Fibroblast of lung (primary cell): ENCODE data around the gene RIF1. TPM values are rescaled to one million over a fixed set of nuclear protein-coding genes. Genes with fewer than 3 reads are reported as not detected.

Experiments
- DNase-seq, 2 donors: peaks; one replicate each; pipeline versions ENCODE4 v3.0.0 to v3.0.0-alpha.2; 2010; ENCODE audit warnings: low read depth in 2 of 2
- H2AFZ ChIP-seq: 2 replicates; pipeline ENCODE4 v1.5.1; 2012; ENCODE audit warnings: low read length, control low read depth, inconsistent platforms
- H3K27ac ChIP-seq: 2 replicates; pipeline ENCODE4 v1.5.1; 2011; ENCODE audit warnings: low read length, control low read depth; ENCODE audit not compliant: insufficient read depth
- H3K27me3 ChIP-seq: 2 replicates; pipeline ENCODE4 v1.5.1; 2011; ENCODE audit warnings: mild to moderate bottlenecking, low read length; ENCODE audit not compliant: control insufficient read depth, insufficient read depth
- H3K36me3 ChIP-seq: 2 replicates; pipeline ENCODE4 v1.5.1; 2011; ENCODE audit warnings: low read length; ENCODE audit not compliant: control insufficient read depth, insufficient read depth
- H3K4me1 ChIP-seq: 2 replicates; pipeline ENCODE4 v1.5.1; 2011; ENCODE audit warnings: low read length; ENCODE audit not compliant: control insufficient read depth, insufficient read depth; ENCODE audit errors: extremely low read depth
- H3K4me2 ChIP-seq: 2 replicates; pipeline ENCODE4 v1.5.1; 2011; ENCODE audit warnings: low read length, control low read depth; ENCODE audit not compliant: insufficient read depth; ENCODE audit errors: extremely low read depth
- H3K4me3 ChIP-seq, 4 experiments: fragments of 200-600 bp in 1 of 4; sonication (generic) in 1 of 4; replicated peaks in 1 of 4; 2 replicates each; pipeline ENCODE4 v1.5.1; 2011 to 2016; ENCODE audit warnings: low read length in 4 of 4, low read depth in 3 of 4, mild to moderate bottlenecking in 3 of 4, control low read depth in 2 of 4, inconsistent platforms in 1 of 4, mixed read lengths in 1 of 4; ENCODE audit not compliant: insufficient read depth in 1 of 4; ENCODE audit errors: control extremely low read depth in 1 of 4
- H3K79me2 ChIP-seq: 2 replicates; pipeline ENCODE4 v1.5.1; 2012; ENCODE audit warnings: mild to moderate bottlenecking, low read length, inconsistent platforms; ENCODE audit not compliant: control insufficient read depth, insufficient read depth
- H3K9ac ChIP-seq: 2 replicates; pipeline ENCODE4 v1.5.1; 2011; ENCODE audit warnings: mild to moderate bottlenecking, low read length, control low read depth; ENCODE audit not compliant: insufficient read depth
- H3K9me3 ChIP-seq: 2 replicates; pipeline ENCODE4 v1.5.1; 2012; ENCODE audit warnings: low read depth, low read length; ENCODE audit not compliant: control insufficient read depth, insufficient read depth
- H4K20me1 ChIP-seq: 2 replicates; pipeline ENCODE4 v1.5.1; 2011; ENCODE audit warnings: low read length; ENCODE audit not compliant: control insufficient read depth, insufficient read depth; ENCODE audit errors: extremely low read depth
- EZH2 ChIP-seq: IDR thresholded peaks from 2 replicates; pipeline ENCODE4 v1.5.1; 2012; ENCODE audit warnings: low read length, control low read depth, mild to moderate bottlenecking; ENCODE audit errors: missing control alignments
- polyA plus RNA-seq, 2 donors: library from polyadenylated mRNA; depleted of rRNA in 1 of 2; stranded (reverse) in 1 of 2; unstranded in 1 of 2; fragments of >200 nt; gene quantifications; 2 replicates each; pipeline ENCODE4 v1.2.1, GENCODE V29; 2011 to 2012; ENCODE audit warnings: missing spikeins in 1 of 2
- total RNA-seq: library from RNA; depleted of rRNA; stranded (reverse); fragments of >200 nt; gene quantifications from 2 replicates; pipeline ENCODE4 v1.2.1, GENCODE V29; 2014
- TF ChIP-seq, protein P1 (sequence below), 2 donors: IDR thresholded peaks in 1 of 2; conservative IDR thresholded peaks in 1 of 2; 1 replicate in 1 of 2; 2 replicates in 1 of 2; pipeline ENCODE4 v1.5.1; 2011 to 2012; ENCODE audit warnings: low read length in 2 of 2, control low read depth in 1 of 2, inconsistent platforms in 1 of 2, low read depth in 1 of 2, mild to moderate bottlenecking in 1 of 2

The RIF1 gene
- total and polyA plus RNA-seq, 2 donors (not counting 1 experiment from before 2014, with no cell fraction given) = 14.8 to 36.5 TPM

DNA sequence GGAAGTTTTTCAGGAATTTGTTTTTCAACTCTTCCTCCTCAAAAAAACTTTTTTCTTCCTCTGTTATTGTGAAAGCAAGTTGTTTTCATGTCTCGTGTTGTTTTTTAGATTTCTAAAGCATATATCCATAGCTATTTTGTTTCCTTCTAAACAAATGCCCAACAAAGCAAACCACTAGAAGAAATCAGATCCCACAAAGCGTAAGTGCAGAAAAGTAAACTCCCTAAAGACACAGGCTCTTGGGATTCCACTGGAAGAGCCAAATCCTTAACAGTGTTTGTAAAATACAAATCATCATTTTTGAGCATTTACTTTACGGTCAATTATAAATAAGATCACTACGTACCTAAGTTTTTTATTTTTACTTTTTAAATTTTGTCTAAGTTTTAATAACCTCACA is 21.7 kb upstream of the RIF1 start:
- Histone ChIP-seq H3K4me2 (no peak overlapping the region), H4K20me1 (no peaks in the 10 kb centered on the region), H3K9ac (no peak overlapping the region), H3K27me3 (no peaks in the 10 kb centered on the region), H2AFZ (no peak overlapping the region), H3K79me2 (no peaks in the 10 kb centered on the region), H3K36me3 (no peaks in the 10 kb centered on the region), H3K27ac (no peak overlapping the region), H3K4me3 (no peak overlapping the region), H3K9me3 (no peaks in the 10 kb centered on the region), H3K4me1 (no peaks in the 10 kb centered on the region)
- DNase-seq = no peak
- TF ChIP-seq, protein P1, sequence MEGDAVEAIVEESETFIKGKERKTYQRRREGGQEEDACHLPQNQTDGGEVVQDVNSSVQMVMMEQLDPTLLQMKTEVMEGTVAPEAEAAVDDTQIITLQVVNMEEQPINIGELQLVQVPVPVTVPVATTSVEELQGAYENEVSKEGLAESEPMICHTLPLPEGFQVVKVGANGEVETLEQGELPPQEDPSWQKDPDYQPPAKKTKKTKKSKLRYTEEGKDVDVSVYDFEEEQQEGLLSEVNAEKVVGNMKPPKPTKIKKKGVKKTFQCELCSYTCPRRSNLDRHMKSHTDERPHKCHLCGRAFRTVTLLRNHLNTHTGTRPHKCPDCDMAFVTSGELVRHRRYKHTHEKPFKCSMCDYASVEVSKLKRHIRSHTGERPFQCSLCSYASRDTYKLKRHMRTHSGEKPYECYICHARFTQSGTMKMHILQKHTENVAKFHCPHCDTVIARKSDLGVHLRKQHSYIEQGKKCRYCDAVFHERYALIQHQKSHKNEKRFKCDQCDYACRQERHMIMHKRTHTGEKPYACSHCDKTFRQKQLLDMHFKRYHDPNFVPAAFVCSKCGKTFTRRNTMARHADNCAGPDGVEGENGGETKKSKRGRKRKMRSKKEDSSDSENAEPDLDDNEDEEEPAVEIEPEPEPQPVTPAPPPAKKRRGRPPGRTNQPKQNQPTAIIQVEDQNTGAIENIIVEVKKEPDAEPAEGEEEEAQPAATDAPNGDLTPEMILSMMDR (conservative IDR thresholded peaks at IDR 0.05 in 1 of 2, IDR thresholded peaks at IDR 0.05 in 1 of 2; ENCODE audit: low read depth in 1 of 2, low read length in 2 of 2) = no peak
- no peak for TF ChIP-seq EZH2

DNA sequence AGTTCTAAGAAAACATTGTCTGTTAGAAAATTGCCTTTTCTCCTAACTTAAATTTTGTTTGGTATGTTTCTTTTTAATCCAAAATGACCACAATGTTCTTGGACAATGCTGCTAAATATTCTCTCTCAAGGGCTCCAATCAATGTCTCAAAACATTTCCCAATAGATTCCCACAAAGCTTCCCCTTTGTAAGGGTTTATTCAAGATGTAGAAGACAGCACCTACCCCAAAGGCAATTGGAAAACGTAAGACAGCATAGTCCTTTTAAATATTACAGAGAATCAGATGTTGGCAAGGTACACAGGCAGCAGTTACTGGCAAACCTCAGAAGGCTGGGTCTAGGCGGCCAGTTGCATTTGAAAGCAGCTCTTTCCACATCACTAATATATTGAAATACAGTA is 18.3 kb upstream of the RIF1 start:
- Histone ChIP-seq H2AFZ (no peak overlapping the region), H3K36me3 (no peaks in the 10 kb centered on the region)
- DNase-seq = no peak

GRCh38 chr2:151394509-151394908 is 15.2 kb upstream of the RIF1 start:
- Histone ChIP-seq H3K9me3 (no peaks in the 10 kb centered on the region), H3K36me3 (no peaks in the 10 kb centered on the region), H3K79me2 (no peaks in the 10 kb centered on the region), H3K27ac (no peak overlapping the region), H3K4me2 (no peak overlapping the region), H3K9ac (no peak overlapping the region), H2AFZ (no peak overlapping the region), H3K4me1 (no peaks in the 10 kb centered on the region), H3K4me3 (no peak overlapping the region), H3K27me3 (no peaks in the 10 kb centered on the region), H4K20me1 (no peaks in the 10 kb centered on the region)
- no peak for DNase-seq
- TF ChIP-seq, protein P1 (conservative IDR thresholded peaks at IDR 0.05 in 1 of 2, IDR thresholded peaks at IDR 0.05 in 1 of 2; ENCODE audit: low read depth in 1 of 2, low read length in 2 of 2) = no peak
- TF ChIP-seq EZH2 = no peak

More for the DNA sequence above, 18.3 kb upstream of the RIF1 start:
- TF ChIP-seq EZH2 = no peak
- TF ChIP-seq, protein P1 (conservative IDR thresholded peaks at IDR 0.05 in 1 of 2, IDR thresholded peaks at IDR 0.05 in 1 of 2; ENCODE audit: low read depth in 1 of 2, low read length in 2 of 2) = no peak
- Histone ChIP-seq H3K79me2 (no peaks in the 10 kb centered on the region), H3K4me1 (no peaks in the 10 kb centered on the region), H3K9ac (no peak overlapping the region), H3K4me2 (no peak overlapping the region), H3K9me3 (no peaks in the 10 kb centered on the region), H3K27ac (no peak overlapping the region), H3K27me3 (no peaks in the 10 kb centered on the region), H3K4me3 (no peak overlapping the region), H4K20me1 (no peaks in the 10 kb centered on the region)
